NCI-H2081 (cell line): Measurements from ENCODE around the gene ERG.

ENCODE experiments used
- DNase-seq, 2 experiments: peaks; one replicate each; lab custom pipeline; 2025; lab: John Stamatoyannopoulos, UW

ERG gene

DNA sequence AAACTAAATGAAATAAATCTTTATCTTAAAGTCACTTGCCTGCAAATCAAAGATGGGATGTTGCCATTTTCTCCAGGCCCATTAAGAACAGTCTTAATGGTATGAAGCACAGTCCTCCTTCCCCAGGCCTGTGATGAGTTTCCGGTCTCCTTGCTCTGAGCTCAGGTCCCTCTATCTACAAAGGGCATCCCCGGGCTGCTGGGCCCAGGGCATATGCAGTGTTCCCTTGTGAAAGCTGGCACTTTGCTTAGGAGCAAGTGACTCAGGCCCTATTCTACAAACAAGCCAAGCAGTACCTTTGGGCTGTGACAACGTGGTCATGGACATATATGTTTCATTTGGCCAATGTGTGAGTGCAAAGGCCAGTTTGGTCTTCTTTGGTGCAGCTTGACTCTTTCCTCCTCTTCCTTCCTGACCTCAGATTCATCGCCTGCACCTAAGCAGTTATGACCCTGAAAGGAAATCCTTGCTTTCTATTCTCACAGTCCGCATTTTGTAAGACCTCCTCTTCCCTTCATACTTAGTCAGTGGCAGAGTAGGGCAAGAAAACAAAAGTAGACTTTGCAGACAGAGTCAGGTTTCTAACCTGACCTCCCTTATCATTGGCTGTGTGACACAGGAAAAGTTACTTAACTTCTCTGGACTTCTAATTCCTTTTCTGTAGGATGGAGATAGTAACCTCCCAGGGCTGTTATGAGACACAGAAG is 109.5 kb downstream of the ERG start:
- DNase-seq: no peak

DNA sequence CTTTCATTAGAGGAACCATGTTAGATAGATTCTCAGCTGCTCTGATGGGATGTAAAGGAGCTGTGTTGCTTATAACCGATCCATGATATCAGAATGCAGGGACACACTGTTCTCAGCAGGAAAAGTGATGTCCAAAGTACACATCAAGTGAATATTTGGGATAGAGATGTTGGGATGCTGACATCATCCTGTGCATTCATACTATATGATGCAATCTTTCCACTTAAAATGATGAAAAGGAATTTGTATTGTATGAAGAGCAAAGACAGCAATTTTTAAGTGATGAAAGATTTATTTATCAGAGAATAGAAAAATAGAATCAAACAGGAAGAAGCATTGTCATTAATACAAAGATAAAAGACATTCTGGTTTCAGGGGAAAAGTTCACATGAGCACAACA is 110.1 kb downstream of the ERG start:
- DNase-seq: no peak

DNA sequence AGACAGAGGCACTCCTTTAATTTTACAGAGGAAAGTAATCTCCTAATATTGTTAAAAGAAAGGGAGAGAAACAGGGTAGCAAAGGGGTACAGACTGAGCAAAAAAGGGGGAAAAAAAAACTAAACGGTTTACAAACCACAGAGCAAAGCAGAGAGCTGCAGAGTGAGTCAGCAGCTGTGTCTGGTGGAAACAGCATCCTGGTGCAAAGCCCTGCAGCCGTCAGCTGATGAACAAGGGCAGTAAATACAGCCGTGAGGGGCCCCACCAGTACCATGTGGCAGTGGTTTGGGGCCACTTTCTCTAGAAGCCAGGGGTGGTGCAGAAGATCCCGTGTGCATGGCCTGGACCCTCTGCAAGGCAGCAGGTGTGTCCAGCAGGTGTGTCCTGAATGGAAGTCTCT is 111.3 kb downstream of the ERG start:
- no peak for DNase-seq

DNA sequence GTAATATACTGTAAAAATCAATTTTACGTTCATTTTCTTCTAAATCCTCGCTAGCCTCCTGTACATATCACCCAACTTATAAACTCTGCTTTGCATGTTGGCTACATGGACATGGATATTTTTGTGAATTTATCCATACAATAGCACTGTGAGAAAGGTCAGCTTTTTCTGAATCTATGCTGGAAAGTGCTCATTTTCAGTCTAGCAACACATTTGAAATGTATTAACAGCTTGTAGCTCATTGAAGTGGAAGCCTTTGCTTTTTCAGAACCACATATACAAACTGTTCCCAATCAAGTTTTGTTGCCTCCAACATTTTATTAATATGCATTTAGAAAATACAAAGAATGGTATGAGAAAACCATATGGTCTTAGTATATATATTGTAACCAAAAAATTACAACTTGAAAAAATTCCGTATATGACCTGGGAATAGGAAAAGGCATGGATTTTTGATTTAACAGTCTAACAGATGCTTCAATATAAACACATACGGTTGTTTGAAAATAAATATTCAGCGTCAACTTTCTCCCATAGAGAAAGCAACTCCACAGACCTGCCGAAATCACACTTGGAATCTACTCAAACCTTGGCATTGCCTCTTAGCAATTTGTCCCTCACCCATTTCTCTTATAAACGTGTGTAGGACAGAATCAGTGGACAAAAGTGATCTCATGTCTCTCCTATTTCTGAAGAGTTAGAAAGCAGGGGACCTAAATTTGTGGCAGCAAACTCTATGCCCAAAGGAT is 112.7 kb downstream of the ERG start:
- no peak for DNase-seq

DNA sequence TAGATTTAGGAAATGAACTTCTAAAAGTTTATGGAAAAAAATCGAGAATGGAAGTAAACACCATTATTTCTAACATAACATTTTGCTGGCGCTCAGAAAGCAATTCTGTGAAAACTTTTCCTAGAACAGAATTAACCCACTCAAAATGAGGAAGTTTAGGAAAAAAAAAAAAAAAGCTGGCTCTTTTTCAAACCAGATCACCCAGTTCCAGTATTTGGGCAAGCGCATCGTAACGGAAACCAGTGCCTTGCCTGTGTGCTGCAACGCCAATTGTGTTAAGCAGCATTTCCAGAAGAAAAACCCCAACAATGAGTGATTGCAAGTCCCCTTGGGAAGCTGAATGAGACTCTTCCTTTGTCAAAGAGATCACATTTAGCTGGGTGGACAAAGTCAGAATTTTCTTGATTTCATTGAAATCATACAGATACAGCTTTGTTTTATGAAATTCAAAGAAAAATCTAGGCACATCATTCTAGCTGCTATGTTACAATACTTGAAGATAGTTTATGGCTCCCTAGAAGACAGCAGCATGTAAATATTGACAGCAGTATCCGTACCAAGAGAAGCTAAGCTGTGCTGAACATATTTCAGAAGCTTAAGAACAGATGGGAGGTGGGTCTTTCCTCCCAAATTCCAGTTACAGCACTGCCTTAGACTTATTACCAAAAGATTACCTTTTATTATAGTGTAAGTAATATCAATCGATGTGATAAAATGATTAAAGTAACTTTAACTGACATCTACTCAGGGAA is 113.4 kb downstream of the ERG start:
- no peak for DNase-seq

DNA sequence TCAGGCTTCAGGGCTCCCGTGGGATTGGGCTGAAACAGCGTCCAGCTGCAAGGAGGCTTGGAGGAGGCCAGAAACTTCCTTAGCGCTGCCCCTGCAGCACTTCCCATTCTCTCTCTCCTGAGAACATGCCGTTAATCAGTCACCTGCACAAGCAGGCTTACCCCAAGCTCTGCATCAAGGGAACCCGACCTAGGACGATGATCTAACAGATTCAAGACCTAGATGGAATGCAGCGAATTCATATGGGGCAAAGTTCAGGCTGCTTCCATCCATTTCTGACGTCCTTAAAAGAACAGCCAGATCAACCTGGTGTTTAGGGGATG is 114.1 kb downstream of the ERG start:
- no peak for DNase-seq

DNA sequence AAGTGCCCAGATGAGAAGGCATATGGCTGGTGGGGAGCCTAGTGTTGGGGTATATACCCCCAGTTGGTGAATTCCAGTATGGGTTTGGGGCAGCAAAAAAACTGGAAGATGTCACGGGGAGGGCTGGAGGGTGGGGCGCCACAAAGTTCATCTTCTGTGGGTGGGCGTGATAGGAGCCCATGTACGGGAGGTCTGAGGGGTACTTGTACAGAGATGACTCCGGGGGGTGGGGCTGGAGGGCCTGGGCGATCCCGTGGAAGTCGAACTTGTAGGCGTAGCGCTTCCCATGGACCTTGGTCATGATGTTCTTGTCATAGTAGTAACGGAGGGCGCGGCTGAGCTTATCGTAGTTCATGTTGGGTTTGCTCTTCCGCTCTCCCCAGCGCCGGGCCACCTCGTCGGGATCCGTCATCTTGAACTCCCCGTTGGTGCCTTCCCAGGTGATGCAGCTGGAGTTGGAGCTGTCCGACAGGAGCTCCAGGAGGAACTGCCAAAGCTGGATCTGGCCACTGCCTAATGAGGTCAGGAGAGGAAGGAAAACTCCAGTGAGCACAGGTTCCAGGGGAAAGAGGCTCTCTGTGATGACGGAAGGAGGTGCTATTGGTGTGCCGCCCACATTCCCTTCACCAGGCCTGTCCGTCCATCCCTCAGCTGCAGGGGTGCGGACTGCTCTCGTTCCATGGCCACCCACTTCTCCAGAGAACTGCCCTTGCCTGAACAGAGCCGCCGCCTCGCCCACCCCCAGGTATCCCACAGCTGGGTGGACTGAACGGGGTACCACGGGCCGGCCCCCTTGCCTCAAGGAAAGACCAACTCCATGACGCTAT is 114.7 kb downstream of the ERG start:
- no peak for DNase-seq

DNA sequence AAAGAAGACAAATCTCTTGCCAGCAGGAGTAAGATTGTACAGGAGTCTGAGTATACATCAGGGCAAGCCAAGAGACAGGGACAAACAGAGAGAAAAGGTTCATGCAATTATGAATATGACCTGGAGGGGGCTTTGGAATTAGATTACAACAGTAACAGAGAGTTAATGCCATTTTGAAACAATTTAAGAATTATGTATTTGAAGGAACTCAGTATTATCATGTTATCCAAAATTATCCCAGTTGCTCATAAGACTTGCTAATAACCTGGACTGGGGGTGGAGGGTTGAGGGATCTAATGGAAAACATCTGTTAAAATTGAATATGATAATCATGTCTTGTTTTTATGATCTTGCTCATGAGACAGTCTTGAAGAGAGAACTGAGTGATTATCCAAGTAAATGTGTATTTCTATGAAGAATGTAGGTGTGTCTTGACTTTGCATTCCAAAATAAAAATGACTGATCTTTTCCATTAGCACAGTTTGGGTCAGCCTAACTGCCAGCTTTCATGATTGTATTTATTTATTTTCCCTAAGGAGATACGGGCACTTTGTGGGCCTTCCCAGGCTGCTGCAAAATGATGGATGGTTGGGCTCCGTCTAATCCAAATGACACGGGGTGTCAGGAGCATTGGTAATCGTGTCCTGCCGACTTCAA is 117.7 kb downstream of the ERG start:
- no peak for DNase-seq

DNA sequence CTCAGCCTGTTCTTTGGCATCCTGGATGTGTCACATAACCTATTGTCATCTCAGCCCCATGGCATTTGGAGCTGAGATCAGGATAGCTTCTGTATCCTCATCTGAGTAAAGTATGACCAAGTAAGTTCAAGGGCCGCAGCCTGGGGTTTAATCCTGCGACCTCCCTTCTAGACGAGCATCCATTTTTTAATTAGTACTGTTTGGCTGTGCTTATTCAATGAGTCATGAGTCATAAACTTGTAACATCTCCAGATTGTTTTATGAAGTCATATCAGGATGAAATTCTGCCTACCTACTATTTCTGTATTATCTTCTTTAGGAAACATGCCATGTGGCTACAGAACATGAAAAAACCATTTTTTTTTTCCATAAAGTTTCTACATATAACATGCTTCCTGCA is 119.1 kb downstream of the ERG start:
- DNase-seq: no peak

DNA sequence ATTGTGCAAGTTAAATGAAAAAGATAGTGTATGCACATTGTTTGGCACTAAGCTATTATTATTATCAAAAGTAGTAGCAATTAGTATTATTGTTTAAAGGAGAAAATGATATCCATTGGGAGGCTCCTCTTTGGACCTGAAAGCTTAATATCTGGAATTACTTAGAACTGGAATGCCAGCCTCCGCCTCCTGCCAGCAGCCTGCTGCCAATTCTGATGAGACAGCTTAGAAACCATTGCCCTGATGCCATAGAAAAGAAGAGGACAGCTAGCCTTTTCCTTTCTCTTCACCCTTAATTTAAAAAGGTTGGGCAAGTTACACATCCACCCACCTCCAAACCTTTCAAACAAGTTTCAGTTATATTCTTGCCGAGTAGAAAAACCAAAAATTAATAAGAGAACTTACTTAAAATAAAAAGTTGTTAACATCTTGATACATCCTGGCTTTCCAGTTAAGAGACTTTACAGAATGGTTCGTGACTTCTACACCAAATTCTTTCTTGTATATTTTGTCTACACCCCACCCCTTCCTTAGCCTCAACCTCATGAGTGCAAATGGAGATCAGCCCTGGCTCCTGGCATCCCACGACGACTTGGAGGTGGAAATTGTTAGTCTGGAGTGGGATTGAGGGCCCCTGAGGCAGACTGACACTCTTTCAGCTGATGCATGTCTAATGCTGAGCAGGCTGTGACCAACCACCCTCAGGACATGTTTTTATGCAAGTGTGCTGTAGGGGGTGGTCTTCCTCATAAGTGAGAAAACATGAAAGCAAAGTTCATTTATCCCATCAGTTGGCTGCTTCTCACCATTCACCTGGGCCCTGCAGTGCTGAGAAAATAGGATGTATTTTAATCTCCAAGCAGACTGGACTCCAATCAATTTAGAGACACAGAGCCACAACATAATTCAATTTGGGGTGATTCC is 120.8 kb downstream of the ERG start:
- no peak for DNase-seq

DNA sequence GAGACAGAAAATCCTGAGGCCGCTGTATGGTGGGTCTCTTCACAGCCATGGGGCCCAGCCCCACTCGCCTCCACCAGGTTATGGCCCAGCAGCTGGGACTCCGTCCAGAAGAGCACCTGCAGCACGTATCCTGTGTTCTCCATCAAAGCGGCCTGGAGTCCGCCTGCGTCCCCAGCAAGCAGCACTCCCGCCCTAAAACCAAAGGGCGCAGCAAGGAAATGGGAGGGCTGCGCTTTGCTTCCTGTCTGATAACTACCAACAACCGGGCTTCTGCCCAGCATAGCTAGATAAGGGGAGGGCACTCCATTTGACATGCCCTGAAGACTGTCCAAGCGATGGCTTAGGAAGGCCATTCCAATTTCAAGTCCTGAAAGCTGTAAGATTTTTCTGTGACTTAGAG is 121.6 kb downstream of the ERG start:
- no peak for DNase-seq

DNA sequence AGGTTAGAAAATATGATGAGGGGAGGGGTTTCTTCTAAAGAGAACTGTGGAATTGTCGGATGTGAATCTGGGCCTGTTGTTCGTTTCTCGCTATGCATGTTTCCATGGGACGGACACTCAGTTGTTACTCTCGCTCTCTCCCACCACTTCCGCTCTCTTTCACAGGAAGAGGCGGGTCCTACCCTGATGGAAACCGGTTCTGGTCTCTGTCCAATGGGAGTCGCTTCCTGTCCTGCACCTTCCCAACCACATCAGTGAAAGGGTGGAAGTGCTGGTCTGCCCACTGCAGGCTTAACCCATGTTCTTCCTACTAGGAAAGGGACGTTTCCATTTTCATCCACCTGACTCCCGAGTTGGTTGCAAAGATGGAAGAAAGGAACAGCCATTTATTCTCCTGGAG is 122.0 kb downstream of the ERG start:
- no peak for DNase-seq

DNA sequence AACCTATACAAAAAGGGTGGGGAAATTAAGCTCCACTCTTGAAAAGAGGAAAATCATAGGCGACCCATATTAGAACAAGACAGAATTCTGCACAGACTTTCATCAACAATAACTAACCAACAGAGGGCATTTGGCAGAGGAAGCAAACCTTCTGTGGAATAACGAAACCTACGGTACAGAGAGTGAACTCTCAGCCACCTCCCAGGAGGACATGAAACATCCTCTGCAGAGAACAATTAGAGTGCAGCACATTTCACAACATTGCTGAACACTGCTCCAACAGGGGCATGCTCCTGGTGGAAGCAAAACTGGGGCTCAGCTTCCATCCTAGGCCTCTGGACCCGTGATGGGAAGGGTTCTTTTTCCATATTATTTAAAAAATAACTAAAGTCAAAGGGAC is 130.6 kb downstream of the ERG start:
- DNase-seq: no peak

DNA sequence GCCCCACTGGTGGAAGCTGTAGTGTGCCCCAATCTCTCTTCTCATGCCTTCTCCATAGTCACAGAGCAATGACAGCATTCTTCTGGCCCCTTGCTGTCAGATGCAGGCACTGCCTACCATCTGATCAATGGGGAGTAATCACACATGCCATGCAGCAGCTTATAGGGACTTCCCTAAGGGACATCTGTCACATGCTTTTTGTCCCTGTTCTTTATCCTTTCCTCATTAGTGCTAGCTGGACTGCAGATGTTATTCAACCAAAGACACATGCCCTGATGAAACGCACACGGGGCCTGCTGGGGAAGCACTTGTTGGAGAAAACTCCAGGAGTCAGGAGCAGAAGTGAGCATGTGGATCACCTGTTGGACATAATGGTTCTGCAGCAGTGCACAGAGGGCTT is 132.8 kb downstream of the ERG start:
- no peak for DNase-seq

DNA sequence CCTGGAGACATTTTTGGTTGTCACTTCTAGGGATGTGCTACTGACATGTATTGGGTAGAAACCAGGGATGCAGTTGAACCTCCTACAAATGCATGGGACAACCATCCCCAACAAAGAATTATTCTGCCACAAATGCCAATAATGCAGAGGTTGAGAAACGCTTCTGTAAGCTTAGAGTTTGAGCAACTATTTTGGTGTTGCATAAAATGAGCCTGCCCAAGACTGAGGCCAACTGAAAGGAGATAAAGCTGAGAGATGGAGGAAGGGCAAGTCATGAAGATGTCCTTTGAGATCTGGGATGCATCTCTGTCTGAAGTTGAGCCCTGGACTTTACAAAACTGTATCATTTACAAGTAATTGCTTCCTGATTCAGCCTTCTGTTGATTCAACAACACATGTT is 134.6 kb downstream of the ERG start:
- no peak for DNase-seq

DNA sequence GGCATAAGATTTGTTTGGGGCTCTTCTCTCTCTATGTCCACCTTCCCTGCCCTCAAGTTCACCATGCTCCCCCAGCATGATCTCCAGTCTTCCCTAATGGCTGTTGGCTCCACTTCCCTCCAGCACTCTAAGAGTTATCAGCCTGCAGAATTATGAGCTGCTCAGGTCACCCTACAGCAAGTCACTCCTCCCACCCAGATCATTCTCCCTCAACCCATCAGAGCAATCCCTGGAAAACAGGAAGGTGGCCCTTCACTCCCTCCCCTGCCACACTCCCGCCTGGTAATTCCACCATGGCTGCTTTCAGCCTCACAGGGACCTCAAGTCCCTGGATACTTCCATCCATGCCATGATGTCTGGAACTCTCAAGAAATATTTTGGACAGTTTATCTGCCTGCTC is 137.0 kb downstream of the ERG start:
- no peak for DNase-seq

DNA sequence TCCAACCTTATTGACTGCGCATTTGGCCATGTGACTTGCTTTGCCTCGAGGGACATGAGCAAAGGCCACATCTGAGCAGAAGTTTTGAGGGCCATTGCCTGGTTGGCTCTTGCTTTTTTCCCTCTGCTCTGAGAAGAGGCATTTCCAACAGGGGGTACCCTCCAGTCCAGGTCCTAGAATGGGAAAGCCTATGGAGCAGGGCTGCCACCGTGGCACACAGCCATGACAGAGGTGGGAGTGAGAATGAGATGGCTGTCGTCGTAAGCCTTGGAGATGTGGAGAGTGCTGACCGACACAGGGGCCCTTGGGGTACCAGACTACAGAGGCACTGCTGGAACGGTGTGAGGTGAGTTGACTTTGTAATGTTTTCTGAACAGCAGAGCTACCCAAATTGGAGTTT is 138.4 kb downstream of the ERG start:
- DNase-seq: no peak

DNA sequence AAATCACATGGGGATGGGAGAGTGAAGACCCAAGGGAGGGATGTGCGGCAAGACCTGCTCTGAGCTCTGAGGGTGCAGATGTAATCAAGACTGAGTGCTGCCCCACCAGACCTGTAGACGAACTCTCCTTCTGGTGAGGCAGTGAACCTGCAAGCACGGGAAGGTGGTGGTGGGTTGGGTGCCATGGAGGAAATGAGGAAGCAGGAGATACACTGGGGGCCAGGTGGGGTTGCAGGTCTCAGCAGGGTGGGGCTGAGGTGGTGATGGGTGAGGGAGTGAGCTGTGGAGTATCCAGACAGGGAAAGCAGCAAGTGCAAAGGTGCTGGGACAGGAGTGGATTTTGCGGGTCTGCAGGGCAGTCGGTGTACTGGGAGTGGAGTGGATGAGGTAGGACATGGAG is 139.2 kb downstream of the ERG start:
- no peak for DNase-seq

DNA sequence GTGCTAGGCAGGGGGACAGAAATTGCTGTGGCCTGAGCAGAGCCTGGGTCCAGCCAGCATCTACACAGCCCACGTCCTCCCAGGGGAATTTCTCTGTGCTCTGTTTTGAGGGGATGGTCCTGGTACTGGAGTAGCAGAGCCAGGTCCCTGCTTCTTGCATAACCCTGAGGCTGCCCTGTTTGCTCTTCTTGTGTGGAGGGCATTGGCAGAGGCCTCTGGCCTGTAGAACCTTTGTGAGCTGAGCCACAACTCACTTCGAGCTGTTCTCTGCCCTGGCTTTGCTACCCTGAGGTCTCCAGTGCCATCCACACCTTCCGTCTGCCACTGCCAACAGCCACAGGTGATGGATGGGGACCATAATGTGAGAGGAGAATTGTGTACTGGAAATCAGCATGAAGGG is 139.6 kb downstream of the ERG start:
- no peak for DNase-seq

DNA sequence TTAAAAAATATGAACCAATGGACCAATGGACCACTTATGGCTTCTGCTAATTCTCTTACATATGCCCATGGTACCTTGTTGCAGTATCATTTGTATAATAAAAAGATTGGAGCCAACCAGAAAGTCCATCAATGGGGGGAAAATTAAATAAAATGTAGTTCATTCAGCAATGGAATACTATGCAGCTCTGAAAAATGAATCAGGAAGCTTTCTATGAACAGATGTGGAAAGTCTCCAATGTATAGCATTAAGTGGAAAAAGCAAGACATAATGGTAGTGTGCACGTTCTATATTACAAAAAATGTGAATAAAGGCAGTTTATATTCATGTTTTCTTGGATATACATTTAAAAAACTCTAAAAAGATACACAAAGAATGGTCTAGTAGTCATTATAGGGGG is 140.2 kb downstream of the ERG start:
- no peak for DNase-seq
